8988T (cell line): ENCODE measurements around the gene PPIE.

Experiments
- DNase-seq: peaks from one replicate; pipeline ENCODE4 v3.0.0; 2011

PPIE gene

GRCh38 chr1:39721664-39722063 lies 17.0 kb upstream of the PPIE start:
- DNase-seq: no peak

- no peak for DNase-seq
Observed at GRCh38 chr1:39722495-39722894, 16.2 kb upstream of the PPIE start.

GRCh38 chr1:39726600-39726999 lies 12.1 kb upstream of the PPIE start:
- no peak for DNase-seq

- DNase-seq: no peak
Observed at GRCh38 chr1:39727221-39727931, 11.3 kb upstream of the PPIE start.

GRCh38 chr1:39727932-39728317 lies 10.8 kb upstream of the PPIE start:
- no peak for DNase-seq

GRCh38 chr1:39729030-39729429 lies 9.7 kb upstream of the PPIE start:
- DNase-seq: no peak

GRCh38 chr1:39729842-39730241 lies 8.8 kb upstream of the PPIE start:
- no peak for DNase-seq

GRCh38 chr1:39732730-39733129 lies 6.0 kb upstream of the PPIE start:
- DNase-seq: no peak

GRCh38 chr1:39733161-39733560 lies 5.5 kb upstream of the PPIE start:
- no peak for DNase-seq

GRCh38 chr1:39735731-39736130 lies 3.0 kb upstream of the PPIE start:
- no peak for DNase-seq

GRCh38 chr1:39737546-39738169 lies 1.0 kb upstream of the PPIE start:
- DNase-seq: no peak

- DNase-seq: no peak
Observed at GRCh38 chr1:39745016-39745670, 6.5 kb downstream of the PPIE start.

- DNase-seq: no peak
Observed at GRCh38 chr1:39751595-39751994, 12.9 kb downstream of the PPIE start.

GRCh38 chr1:39752703-39753102 lies 14.0 kb downstream of the PPIE start:
- DNase-seq: no peak

- DNase-seq: no peak
Observed at GRCh38 chr1:39753132-39754025, 14.7 kb downstream of the PPIE start.

- no peak for DNase-seq
Observed at GRCh38 chr1:39754026-39754570, 15.4 kb downstream of the PPIE start.

- DNase-seq: no peak
Observed at GRCh38 chr1:39754906-39755504, 16.3 kb downstream of the PPIE start.

GRCh38 chr1:39755965-39756659 lies 17.4 kb downstream of the PPIE start:
- no peak for DNase-seq

- DNase-seq: no peak
Observed at GRCh38 chr1:39757501-39757900, 18.8 kb downstream of the PPIE start.

GRCh38 chr1:39758556-39759435 lies 20.1 kb downstream of the PPIE start:
- DNase-seq: no peak

- no peak for DNase-seq
Observed at GRCh38 chr1:39759436-39759726, 20.7 kb downstream of the PPIE start.
